SH-SY5Y (cell line): ENCODE measurements around the gene PPRC1.

ENCODE experiments used
- GATA2 ChIP-seq: IDR thresholded peaks from 2 replicates; pipeline ENCODE4 v1.6.1; 2011; ENCODE audit warnings: mild to moderate bottlenecking, low read depth, low read length
- GATA3 ChIP-seq: IDR thresholded peaks from 2 replicates; pipeline ENCODE4 v1.6.1; 2011; ENCODE audit warnings: low read depth, mild to moderate bottlenecking, low read length, moderate library complexity

GRCh38 chr10:102151774-102152544 is 19.1 kb downstream of the PPRC1 start, which contains the start of gene NOLC1:
- TF ChIP-seq GATA3 (no peak), GATA2 (no peak)
